Activated CD8-positive, alpha-beta T cell treated with anti-CD3 and anti-CD28 coated beads for 36 hours (primary cell): ENCODE data around the gene XRCC5. TPM values are rescaled to one million over a fixed set of nuclear protein-coding genes. Genes with fewer than 3 reads are reported as not detected.

ENCODE experiments used
- ATAC-seq: fragments of 200-7000 bp; cut with Tn5 transposase; one replicate; pipeline ENCODE4 v1.10.0; 2021; ENCODE audit warnings: mild to moderate bottlenecking, moderate library complexity
- CTCF ChIA-PET: fragments of 350-600 bp; sonication (Branson Sonifier 250); formaldehyde crosslinking; loops from one replicate; lab custom pipeline; 2021; ENCODE audit warnings: antibody characterized with exemption; lab: Charles Lee
- POLR2A ChIA-PET: fragments of 350-600 bp; sonication (Branson Sonifier 250); formaldehyde crosslinking; loops from one replicate; lab custom pipeline; 2021; ENCODE audit warnings: antibody characterized with exemption; lab: Charles Lee
- DNase-seq: peaks from one replicate; pipeline ENCODE4 v3.0.0-alpha.2; 2020
- H3K27ac Mint-ChIP-seq: one replicate; pipeline ENCODE4 v1.8.0; 2021; ENCODE audit warnings: mild to moderate bottlenecking, mixed read lengths
- H3K27me3 Mint-ChIP-seq: one replicate; pipeline ENCODE4 v1.8.0; 2021; ENCODE audit warnings: mixed read lengths
- H3K36me3 Mint-ChIP-seq: one replicate; pipeline ENCODE4 v1.8.0; 2021; ENCODE audit warnings: low read depth, mixed read lengths
- H3K4me1 Mint-ChIP-seq: one replicate; pipeline ENCODE4 v1.8.0; 2021; ENCODE audit warnings: low read depth, mixed read lengths
- H3K4me3 Mint-ChIP-seq: one replicate; pipeline ENCODE4 v1.8.0; 2021; ENCODE audit warnings: mild to moderate bottlenecking, moderate library complexity, mixed read lengths
- H3K9me3 Mint-ChIP-seq: one replicate; pipeline ENCODE4 v1.8.0; 2021; ENCODE audit warnings: mixed read lengths
- CTCF ChIP-seq: fragments of 200-600 bp; IDR thresholded peaks from one replicate; pipeline ENCODE4 v1.8.0; 2022; ENCODE audit warnings: antibody characterized with exemption, mild to moderate bottlenecking
- intact Hi-C: fragments of 100-400 bp; cut with micrococcal nuclease; formaldehyde crosslinking; loops from one replicate; pipeline ENCODE4 v1.10.0; 2022
- total RNA-seq, 2 experiments: library from RNA; stranded (reverse); gene quantifications; one replicate each; pipeline ENCODE4 v1.2.3, GENCODE V29; 2021

Gene XRCC5
- total RNA-seq, 2 experiments from 2014 or later = 541 to 544 TPM

DNA sequence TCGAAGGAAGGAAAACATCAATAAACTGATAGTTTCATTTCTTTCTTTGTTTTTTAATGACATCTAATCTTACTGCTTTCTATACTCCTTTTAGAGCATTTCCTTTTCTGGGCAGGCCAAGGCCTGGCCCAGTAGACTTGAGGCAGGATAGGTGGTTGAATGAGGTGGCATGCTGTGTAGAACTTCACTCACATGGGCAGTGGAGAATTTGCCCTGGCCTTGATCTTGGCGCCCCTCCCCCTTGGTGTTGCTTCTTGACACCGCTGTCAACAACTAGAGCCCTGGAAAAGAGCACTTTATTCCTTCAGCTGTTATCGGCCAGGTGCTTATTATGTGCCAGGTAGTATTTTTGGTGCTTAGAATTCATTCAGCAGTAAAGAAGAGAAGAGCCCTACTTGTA lies 37.4 kb downstream of the XRCC5 start:
- Mint-ChIP-seq H3K4me3 (no peak overlapping the region), H3K36me3 (peaks cover 55% of the 10 kb centered on the region), H3K27ac (peak overlapping the region; percentile 22), H3K4me1 (peaks cover 41% of the 10 kb centered on the region), H3K27me3 (no peaks in the 10 kb centered on the region), H3K9me3 (no peaks in the 10 kb centered on the region)
- no peak for DNase-seq
- TF ChIP-seq CTCF = no peak
- no peak for ATAC-seq
- intact Hi-C loops = no loop called here
- CTCF ChIA-PET = interaction anchor here (0.7 kb wide), 1 partner anchor 36 kb away, joined by 3 read pairs; no protein-coding TSS in a partner anchor
- POLR2A ChIA-PET = interaction anchor here (1.0 to 1.7 kb wide), 5 partner anchors 10 to 49 kb away, joined by 3 to 8 read pairs (median 4); no protein-coding TSS in a partner anchor

GRCh38 chr2:216147172-216148131 lies 38.3 kb downstream of the XRCC5 start:
- no peak for DNase-seq
- no peak overlapping the region for H3K4me3 Mint-ChIP-seq
- POLR2A ChIA-PET = interaction anchor here (1.0 to 1.7 kb wide), 5 partner anchors 9 to 48 kb away, joined by 3 to 8 read pairs (median 4); no protein-coding TSS in a partner anchor
- CTCF ChIA-PET = interaction anchor here (0.7 to 1.0 kb wide), 2 partner anchors 10 to 37 kb away, joined by 3 read pairs; no protein-coding TSS in a partner anchor
- no peaks in the 10 kb centered on the region for H3K9me3 Mint-ChIP-seq
- intact Hi-C loops = no loop called here
- H3K27ac Mint-ChIP-seq = peak overlapping the region; percentile 75
- TF ChIP-seq CTCF = no peak
- ATAC-seq = peak; percentile 57
- H3K27me3 Mint-ChIP-seq = no peaks in the 10 kb centered on the region
- peaks cover 61% of the 10 kb centered on the region for H3K36me3 Mint-ChIP-seq
- H3K4me1 Mint-ChIP-seq = peaks cover 40% of the 10 kb centered on the region

DNA sequence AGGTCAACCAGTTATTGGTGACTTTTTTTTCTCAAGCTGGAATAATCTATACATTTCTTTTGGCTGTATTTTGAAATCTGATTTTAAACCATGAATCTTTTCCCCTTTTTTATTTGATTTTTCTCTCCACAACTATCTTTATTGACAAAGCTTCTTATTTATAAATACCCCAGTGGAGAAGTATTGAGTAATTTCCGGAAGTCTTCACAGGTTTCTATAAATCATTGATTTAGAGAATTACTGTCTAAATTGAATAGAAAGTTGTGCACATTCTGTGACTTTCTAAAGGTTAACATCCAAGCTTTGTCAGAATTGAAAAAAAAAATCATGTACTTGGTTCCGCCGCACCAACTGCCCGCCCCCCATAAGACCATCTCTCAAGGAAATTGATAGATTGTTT lies 39.8 kb downstream of the XRCC5 start:
- H3K36me3 Mint-ChIP-seq = peaks cover 64% of the 10 kb centered on the region
- intact Hi-C loops = no loop called here
- no peaks in the 10 kb centered on the region for H3K27me3 Mint-ChIP-seq
- peak overlapping the region; percentile 64 for H3K27ac Mint-ChIP-seq
- CTCF ChIA-PET = interaction anchor here (0.8 to 2.8 kb wide), 9 partner anchors 8 to 115 kb away, joined by 3 to 15 read pairs (median 3); partner anchors contain the start of gene XRCC5
- DNase-seq = no peak
- no peak for ATAC-seq
- no peak overlapping the region for H3K4me3 Mint-ChIP-seq
- POLR2A ChIA-PET = interaction anchor here (0.6 to 1.1 kb wide), 2 partner anchors 11 to 48 kb away, joined by 3 read pairs; no protein-coding TSS in a partner anchor
- H3K4me1 Mint-ChIP-seq = peaks cover 39% of the 10 kb centered on the region
- no peak for TF ChIP-seq CTCF
- no peaks in the 10 kb centered on the region for H3K9me3 Mint-ChIP-seq

DNA sequence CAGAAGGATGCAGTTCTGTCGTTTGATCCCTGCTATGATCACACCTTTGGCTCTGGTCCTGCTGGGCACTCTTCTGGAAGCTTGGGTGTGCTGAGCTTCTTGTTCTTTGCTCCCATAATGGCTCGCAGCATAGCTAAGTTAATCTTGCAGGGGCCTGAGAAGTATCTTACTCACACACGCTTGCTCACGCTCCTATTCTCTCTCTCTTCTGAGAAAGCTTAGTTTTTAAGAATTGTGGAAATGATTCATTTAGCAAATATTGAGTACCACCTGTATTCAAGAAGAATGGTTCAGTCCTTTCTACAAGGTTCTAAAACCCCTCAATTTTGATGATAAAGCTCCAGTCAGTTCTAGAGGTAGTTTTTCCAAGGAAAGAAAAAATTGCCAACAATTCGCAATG lies 40.6 kb downstream of the XRCC5 start:
- peaks cover 39% of the 10 kb centered on the region for H3K4me1 Mint-ChIP-seq
- ATAC-seq (no peak), DNase-seq (no peak)
- ChIA-PET POLR2A (interaction anchor here (1.1 kb wide), 1 partner anchor 10 kb away, joined by 3 read pairs; no protein-coding TSS in a partner anchor), CTCF (interaction anchor here (1.1 to 2.8 kb wide), 6 partner anchors 9 to 91 kb away, joined by 3 to 15 read pairs (median 4); partner anchors contain the start of gene XRCC5)
- intact Hi-C loops = no loop called here
- H3K27me3 Mint-ChIP-seq = no peaks in the 10 kb centered on the region
- H3K4me3 Mint-ChIP-seq = no peak overlapping the region
- no peak for TF ChIP-seq CTCF
- H3K36me3 Mint-ChIP-seq = peaks cover 72% of the 10 kb centered on the region
- H3K9me3 Mint-ChIP-seq = no peaks in the 10 kb centered on the region
- peak overlapping the region; percentile 64 for H3K27ac Mint-ChIP-seq
